ENCODE results near the gene POMT2. TPM values are rescaled to one million over a fixed set of nuclear protein-coding genes. Genes with fewer than 3 reads are reported as not detected.
A peak's percentile ranks its signal among the peaks of the same experiment; 100 is the strongest.
"Not testable (repeated sequence)": the region's sequence is repeated elsewhere in the genome, so short reads cannot be mapped to it uniquely, and the experiment has no call there.

The POMT2 gene
- total RNA-seq, 2 experiments from 2014 or later = 5.9 to 31.4 TPM

GRCh38 chr14:77338302-77338701 is 17.6 kb upstream of the POMT2 start:
- no peak for DNase-seq (ENCODE audit: low spot score)
- ChIA-PET CTCF (ENCODE audit: unreplicated experiment) (no interaction called here), POLR2A (no interaction called here)
- BruUV-seq (replicated peaks) = no TSS peak
- Histone ChIP-seq H3K79me2 (ENCODE audit: insufficient read depth, low read depth, low read length) (no peaks in the 10 kb centered on the region), H3K4me2 (ENCODE audit: low read length) (no peak overlapping the region), H3K9me2 (ENCODE audit: insufficient read depth, low read length) (no peaks in the 10 kb centered on the region), H3K9me3 (ENCODE audit: low read length) (no peaks in the 10 kb centered on the region), H3K27ac (ENCODE audit: low read depth, low read length, poor library complexity, severe bottlenecking) (no peak overlapping the region), H3K36me3 (ENCODE audit: insufficient read depth, low read length) (peaks cover 79% of the 10 kb centered on the region), H3K4me1 (ENCODE audit: insufficient read depth, low read length, poor library complexity, severe bottlenecking) (no peaks in the 10 kb centered on the region), H3K4me3 (ENCODE audit: low read depth, low read length, poor library complexity, severe bottlenecking) (no peak overlapping the region), H4K20me1 (ENCODE audit: insufficient read depth, low read length) (no peaks in the 10 kb centered on the region), H2AFZ (ENCODE audit: low read length) (no peak overlapping the region)
- intact Hi-C loops (cut with micrococcal nuclease; ENCODE audit: unreplicated experiment) = no loop called here
- TF ChIP-seq CTCF (conservative IDR thresholded peaks at IDR 0.05; ENCODE audit: low read length) (no peak), EZH2phosphoT487 (IDR thresholded peaks at IDR 0.05; ENCODE audit: borderline replicate concordance, low read depth, low read length) (no peak)

GRCh38 chr14:77337880-77338279 is 17.2 kb upstream of the POMT2 start:
- no peaks in the 10 kb centered on the region for H3K4me1 ChIP-seq (ENCODE audit: insufficient read depth, low read length, poor library complexity, severe bottlenecking)
- H3K9me3 ChIP-seq (ENCODE audit: low read length) = no peaks in the 10 kb centered on the region
- intact Hi-C loops (cut with micrococcal nuclease; ENCODE audit: unreplicated experiment) = no loop called here
- no peak overlapping the region for H3K4me2 ChIP-seq (ENCODE audit: low read length)
- no peaks in the 10 kb centered on the region for H4K20me1 ChIP-seq (ENCODE audit: insufficient read depth, low read length)
- no peaks in the 10 kb centered on the region for H3K9me2 ChIP-seq (ENCODE audit: insufficient read depth, low read length)
- peaks cover 75% of the 10 kb centered on the region for H3K36me3 ChIP-seq (ENCODE audit: insufficient read depth, low read length)
- TF ChIP-seq EZH2phosphoT487 (IDR thresholded peaks at IDR 0.05; ENCODE audit: borderline replicate concordance, low read depth, low read length) (no peak), CTCF (conservative IDR thresholded peaks at IDR 0.05; ENCODE audit: low read length) (no peak)
- H3K4me3 ChIP-seq (ENCODE audit: low read depth, low read length, poor library complexity, severe bottlenecking) = no peak overlapping the region
- CTCF ChIA-PET (ENCODE audit: unreplicated experiment) = no interaction called here
- H3K79me2 ChIP-seq (ENCODE audit: insufficient read depth, low read depth, low read length) = no peaks in the 10 kb centered on the region
- POLR2A ChIA-PET = no interaction called here
- no peak overlapping the region for H2AFZ ChIP-seq (ENCODE audit: low read length)
- no peak for DNase-seq (ENCODE audit: low spot score)
- TSS peak; percentile 33 for BruUV-seq (replicated peaks)
- no peak overlapping the region for H3K27ac ChIP-seq (ENCODE audit: low read depth, low read length, poor library complexity, severe bottlenecking)

GRCh38 chr14:77337255-77337654 is 16.6 kb upstream of the POMT2 start:
- H3K4me1 ChIP-seq (ENCODE audit: insufficient read depth, low read length, poor library complexity, severe bottlenecking); H3K4me3 ChIP-seq (ENCODE audit: low read depth, low read length, poor library complexity, severe bottlenecking); H3K27ac ChIP-seq (ENCODE audit: low read depth, low read length, poor library complexity, severe bottlenecking); H3K9me2 ChIP-seq (ENCODE audit: insufficient read depth, low read length); H2AFZ ChIP-seq (ENCODE audit: low read length); CTCF ChIA-PET (ENCODE audit: unreplicated experiment); DNase-seq (ENCODE audit: low spot score); intact Hi-C loops (cut with micrococcal nuclease; ENCODE audit: unreplicated experiment); H4K20me1 ChIP-seq (ENCODE audit: insufficient read depth, low read length); H3K4me2 ChIP-seq (ENCODE audit: low read length); POLR2A ChIA-PET; BruUV-seq (replicated peaks); H3K9me3 ChIP-seq (ENCODE audit: low read length); H3K79me2 ChIP-seq (ENCODE audit: insufficient read depth, low read depth, low read length): not testable (repeated sequence)
- peaks cover 69% of the 10 kb centered on the region for H3K36me3 ChIP-seq (ENCODE audit: insufficient read depth, low read length)
